PFSK-1 (cell line): ENCODE results near the gene FGF9.

Source experiments
- FOXP2 ChIP-seq: optimal IDR thresholded peaks from 2 replicates; pipeline ENCODE3; 2011; ENCODE audit warnings: borderline replicate concordance, control low read depth, inconsistent platforms; ENCODE audit not compliant: insufficient read depth; ENCODE audit errors: extremely low read length, extremely low read depth
- POLR2AphosphoS5 ChIP-seq: IDR thresholded peaks from 2 replicates; pipeline ENCODE4 v1.6.1; 2012; ENCODE audit warnings: low read depth, mild to moderate bottlenecking, control low read depth, low read length, moderate library complexity
- REST ChIP-seq, 2 experiments: IDR thresholded peaks; 2 replicates each; pipeline versions ENCODE4 v1.6.1 to v1.8.0; 2011 to 2012; ENCODE audit warnings: low read depth in 2 of 2, low read length in 2 of 2, control low read depth in 1 of 2, inconsistent platforms in 1 of 2, mild to moderate bottlenecking in 1 of 2, moderate library complexity in 1 of 2; ENCODE audit not compliant: insufficient read depth in 1 of 2
- SIN3A ChIP-seq: IDR thresholded peaks from 2 replicates; pipeline ENCODE4 v1.6.1; 2012; ENCODE audit warnings: mild to moderate bottlenecking, low read length, moderate library complexity, borderline replicate concordance; ENCODE audit not compliant: insufficient read depth
- TAF1 ChIP-seq: IDR thresholded peaks from 2 replicates; pipeline ENCODE4 v1.6.1; 2012; ENCODE audit warnings: low read length, control low read depth, borderline replicate concordance; ENCODE audit not compliant: insufficient read depth

- TF ChIP-seq POLR2AphosphoS5, result no peak
- no peak for TF ChIP-seq REST (IDR thresholded peaks at IDR 0.05; ENCODE audit: insufficient read depth in 1 of 2, low read depth in 2 of 2, low read length in 2 of 2)
- no peak for TF ChIP-seq TAF1
- no peak for TF ChIP-seq SIN3A
- no peak for TF ChIP-seq FOXP2
Measured at GRCh38 chr13:21675095-21675991, 4.5 kb downstream of the FGF9 start.
